NCI-H128 (cell line): ENCODE measurements around the gene TSPAN17.

Experiments
- DNase-seq: peaks from one replicate; lab custom pipeline; 2025; ENCODE audit not compliant: unreplicated experiment; lab: John Stamatoyannopoulos, UW

TSPAN17 gene

DNA sequence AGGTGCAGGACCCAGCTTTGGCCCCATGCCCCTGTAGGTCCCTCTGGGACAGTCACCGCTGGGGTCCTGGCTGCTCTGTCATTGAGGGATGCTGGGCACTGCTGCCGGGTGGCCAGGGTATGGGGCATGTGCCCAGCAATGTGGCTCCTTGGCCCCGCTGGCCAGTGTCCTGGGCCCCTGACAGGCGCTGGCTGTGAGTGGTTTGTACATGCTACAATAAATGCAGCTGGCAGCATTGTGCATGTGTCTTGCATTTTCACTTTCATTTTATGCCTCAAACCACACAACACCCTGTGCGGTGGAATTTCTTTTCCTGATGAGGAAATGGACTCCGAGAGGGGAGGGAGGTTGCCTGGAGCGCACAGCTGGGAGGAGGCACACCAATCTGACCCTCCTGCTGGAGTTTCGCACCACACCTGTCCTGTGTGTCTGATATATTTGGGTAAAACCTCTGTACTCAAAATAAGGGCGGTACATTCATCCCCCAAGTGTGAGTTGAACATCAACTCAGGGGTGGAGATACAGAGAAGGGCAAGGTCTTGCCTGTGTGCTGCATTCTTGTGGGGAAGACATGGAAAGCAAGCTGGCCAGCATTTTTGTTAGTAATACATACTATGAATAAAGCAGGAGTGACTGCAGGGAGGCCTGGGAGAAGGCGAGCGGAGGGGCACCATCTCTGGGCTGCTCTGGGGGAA, 11.7 kb downstream of the TSPAN17 start:
- DNase-seq = no peak

DNA sequence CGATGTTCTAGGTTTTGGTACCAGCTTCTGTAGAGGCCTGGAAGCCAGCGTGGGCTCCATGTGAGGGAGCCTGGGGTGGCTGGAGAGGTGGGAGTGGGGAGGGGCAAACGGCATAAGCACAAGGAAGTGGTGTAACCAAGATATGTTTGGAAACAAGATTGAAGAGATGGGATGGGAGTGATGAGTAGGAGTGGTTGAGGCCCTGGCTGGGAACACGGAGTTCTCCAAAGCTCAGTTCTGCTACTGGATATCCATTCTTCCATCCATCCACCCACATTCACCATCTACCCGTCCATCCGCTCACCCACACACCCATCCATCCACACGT, 12.2 kb downstream of the TSPAN17 start:
- DNase-seq = no peak

DNA sequence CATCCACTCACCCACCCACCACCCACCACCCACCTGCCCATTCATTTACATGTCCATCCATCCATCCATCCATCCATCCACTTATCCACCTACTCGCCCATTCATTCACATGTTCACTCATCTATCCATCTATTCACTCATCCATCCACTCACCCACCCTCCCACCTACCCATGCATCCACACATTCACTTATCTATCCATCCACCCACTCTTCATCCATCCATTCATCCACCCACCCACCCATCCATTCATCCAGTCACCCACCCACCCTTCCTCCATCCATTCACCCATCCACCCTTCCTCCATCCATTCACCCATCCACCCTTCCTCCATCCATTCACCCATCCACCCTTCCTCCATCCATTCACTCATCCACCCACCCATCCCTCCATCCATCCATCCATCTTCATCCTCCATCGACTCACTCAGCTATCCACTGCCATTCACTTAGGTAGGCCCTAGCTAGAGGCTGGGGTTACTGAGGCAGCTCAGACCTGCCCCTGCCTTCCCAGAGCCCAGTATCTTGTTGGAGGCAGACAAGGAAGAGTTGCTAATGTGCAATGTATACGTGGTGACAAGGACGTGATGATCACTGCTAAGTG, 12.7 kb downstream of the TSPAN17 start:
- no peak for DNase-seq

DNA sequence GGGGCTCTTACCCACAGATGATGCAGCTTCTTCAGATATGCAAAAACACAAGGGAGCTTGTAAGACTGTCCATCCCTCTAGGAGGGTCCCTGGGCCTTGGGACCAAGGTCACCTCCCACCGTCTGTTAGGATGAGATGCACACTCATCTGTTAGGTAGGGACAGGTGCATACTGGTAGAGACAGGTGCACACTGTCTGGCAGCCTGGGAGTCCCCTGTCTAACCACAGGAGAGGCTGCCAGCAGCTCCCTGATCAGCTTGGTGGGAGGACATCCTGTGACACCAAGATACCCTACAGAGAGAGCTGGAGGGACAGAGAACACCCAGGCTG, 13.2 kb downstream of the TSPAN17 start:
- no peak for DNase-seq

DNA sequence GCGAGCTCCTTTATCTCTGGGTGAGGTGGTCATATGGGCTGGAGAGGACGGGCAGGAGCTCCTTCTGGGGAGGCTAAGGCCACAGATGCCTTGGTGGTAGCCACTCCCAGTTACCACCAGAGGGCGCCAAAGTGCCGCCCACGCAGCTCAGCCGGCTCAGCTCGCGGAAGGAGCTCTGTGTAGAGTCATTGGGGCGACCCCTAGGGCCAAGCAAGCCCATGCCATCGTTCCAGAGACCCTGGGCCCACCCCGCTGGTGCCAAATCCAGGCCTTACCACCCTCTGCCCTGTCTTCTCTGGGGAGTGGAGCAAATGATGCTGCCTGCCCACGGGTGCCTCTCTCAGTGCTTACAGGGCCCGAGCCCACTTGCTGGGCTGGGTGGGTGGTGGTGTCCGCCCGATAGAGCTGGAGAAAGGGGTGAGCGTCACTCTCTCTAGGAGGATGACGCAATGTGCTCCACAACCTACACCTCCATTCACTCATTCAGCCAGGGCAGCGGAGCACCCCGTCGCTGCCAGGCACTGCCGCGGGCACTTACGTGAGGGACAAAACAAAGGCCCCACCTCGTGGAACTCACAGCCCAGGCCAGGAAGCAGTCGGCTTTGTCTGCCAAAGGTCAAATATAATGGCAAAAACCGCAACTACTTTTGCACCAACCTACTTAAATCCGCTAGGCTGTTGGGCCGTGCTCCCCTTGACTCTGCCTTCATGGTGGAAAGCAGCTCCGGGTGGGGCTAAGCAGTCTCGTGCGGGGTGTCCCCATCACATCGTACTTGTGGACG, 13.8 kb downstream of the TSPAN17 start:
- DNase-seq = peak; percentile 49

DNA sequence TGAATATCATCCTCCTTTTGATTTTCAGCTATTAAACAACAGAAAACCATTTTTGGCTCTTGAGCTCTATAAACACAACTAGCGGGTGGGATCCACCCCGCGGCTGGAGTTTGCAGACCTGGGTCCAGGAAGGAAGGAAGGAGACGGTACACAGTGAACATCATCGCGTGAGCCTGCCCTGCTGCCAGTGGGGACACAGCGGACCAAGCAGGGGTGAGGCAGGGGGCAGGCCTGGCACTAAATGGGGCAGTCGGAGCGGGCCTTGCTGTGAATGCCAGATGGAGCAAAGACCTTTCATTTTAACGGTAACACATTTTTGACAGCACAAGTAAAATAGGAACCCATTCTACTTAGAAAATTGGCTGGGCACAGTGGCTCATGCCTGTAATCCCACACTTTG, 14.4 kb downstream of the TSPAN17 start:
- DNase-seq = no peak

DNA sequence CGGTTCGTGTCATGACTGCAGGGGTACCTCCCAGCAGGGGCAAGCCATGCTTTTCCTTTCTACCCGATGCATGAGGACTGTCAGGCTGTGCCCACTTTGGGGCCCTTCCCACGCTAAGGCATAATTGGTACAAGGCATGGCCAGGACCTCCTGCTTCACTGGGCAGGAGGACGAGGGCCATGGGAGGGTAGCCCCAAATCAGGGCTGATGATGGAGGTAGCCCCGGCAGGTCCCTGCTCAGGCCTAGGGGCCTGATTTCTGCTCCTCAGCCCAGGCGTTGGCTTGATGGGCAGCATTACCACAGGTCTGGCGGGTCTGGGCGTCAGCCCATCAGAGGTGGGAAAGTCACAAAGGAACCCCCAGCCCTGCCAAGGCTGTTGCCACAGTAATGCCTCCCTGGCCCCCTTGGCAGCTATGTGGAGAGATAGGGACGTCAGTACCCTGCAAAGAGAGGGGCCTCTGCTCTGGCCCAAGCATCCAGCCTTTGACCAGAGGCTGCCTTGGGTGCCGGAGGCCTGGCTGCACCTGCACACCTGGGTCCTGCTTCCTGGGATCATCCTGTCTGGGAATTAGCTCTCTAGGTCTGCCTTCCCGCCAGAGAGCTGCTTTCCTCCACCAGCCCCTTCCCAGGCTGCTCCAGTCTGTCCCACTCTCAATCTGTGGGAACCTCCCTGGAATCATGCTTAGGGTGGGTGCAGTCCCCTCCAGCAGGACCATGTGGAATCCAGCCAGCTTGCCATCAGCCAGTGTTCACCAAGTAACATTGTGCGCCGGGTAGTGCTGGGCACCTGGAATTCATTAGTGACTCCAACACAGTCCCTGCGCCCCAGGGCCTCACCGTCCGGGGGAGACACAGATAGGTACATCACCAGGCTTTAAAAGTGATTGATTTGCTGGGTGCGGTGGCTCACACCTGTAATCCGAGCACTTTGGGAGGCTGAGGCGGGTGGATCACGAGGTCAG, 15.4 kb downstream of the TSPAN17 start:
- DNase-seq = no peak

DNA sequence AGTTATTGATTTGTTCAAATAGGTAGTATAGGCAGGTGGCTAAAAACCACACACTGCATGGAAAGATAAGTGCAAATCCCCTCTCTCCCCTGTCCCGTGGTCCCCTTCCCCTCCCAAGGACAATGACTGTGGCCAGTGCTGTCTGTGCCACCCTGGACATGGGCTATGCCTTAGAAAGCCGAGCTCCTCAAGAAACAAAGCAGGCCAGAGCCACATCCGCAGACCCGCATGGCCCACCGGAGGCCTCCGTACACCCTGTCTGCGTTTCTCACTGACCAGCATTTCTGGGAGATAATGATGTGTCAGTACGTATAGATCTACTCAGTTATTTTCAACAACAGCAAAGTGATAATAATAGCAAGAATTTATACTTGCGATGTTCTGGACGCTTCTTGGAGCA, 16.3 kb downstream of the TSPAN17 start:
- no peak for DNase-seq

DNA sequence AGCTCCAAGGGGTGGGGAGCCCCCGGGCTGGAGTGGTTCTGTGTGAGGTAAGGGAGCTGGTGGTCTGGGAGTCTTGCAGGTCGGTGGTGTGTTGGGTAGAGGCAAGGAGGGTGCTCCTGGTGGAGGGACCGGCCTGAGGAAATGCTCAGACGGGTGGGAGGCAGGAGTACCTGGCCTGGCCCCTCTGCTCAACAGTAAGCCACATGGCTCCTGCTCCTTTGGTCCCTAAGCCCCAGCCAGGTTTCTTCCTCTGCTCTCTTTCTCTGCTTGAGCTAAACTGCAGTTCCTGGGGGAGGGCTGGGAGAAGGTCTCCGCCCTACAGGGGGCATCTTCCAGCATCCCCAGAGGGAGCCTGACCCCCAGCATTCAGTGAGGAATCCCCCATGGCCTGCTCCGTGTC, 17.2 kb downstream of the TSPAN17 start:
- DNase-seq = no peak

DNA sequence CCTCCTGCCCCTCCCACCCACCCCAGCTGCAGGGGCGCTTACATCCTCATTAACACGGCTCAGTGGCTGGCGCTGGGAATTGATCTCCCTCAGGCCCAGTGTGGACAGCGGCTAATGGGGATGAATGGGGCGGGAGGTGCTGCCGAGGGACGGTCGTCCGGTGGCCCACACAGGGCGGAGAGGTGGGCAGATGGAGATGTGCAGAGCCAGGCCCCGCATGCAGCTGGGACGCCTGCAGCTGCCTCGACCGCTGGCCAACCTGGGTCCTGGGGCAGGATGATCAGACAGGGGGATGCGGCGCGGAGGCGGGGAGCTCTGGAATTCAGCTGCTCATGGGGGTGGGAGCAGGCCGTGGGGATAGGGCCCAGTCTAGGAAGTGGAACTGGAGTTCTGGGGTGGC, 17.6 kb downstream of the TSPAN17 start:
- no peak for DNase-seq

DNA sequence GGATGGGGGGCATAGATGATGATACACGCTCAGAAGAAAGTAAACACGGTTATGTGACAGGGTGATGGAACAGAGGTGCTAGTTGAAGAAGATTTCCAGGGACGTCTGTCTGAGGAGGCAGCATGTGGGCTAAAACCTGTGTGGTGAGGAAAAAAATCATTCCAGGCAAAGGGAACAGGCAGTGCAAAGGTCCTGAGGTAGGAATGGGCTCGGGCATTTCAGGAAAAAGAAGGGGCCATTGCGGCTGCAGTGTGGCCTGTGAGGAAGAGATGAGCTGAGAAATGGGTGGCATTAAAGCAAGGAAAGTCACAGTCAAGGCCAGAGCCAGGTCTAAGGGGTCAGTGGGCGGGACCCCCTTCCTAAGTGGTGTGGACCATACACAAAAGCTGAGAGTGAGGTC, 18.2 kb downstream of the TSPAN17 start:
- no peak for DNase-seq

DNA sequence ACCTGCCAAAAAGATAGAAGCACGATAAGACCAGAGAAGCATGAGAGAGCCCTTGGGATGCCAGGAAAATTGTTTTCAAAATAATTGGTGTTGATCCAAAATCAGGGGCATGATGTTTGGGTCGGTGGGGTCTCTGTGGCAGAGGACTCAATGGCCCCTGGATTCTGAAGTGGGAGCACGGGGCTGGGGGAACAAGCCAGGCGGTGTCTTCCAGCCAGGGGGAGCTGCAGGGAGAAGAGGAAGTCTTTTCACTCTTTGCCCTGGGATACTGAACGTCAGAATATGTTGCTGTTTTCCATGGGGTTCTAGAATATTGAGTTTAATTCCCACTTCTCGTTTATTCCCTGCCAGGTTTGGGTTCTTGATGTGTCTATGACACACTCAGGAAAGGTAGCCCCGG, 20.4 kb downstream of the TSPAN17 start:
- no peak for DNase-seq

DNA sequence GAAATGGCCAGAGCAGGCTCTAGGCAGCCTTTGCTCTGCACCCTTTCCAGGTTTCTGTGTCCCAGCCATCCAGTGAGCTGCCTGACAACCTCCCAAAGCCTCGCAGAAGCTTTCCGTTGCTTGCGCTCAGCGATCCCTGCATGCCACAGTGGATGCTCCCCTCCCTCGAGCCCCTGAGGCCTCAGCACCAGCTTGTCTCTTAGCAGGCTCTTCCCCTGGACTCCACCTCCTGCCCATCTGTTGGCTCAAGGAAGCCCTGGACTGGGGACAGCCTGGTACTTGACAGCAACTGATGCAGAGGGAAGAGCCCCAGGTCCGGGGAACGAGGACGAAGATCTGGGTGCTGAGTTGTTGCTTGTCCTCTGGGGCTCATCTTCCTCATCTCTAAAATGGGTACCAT, 23.2 kb downstream of the TSPAN17 start:
- DNase-seq = no peak

DNA sequence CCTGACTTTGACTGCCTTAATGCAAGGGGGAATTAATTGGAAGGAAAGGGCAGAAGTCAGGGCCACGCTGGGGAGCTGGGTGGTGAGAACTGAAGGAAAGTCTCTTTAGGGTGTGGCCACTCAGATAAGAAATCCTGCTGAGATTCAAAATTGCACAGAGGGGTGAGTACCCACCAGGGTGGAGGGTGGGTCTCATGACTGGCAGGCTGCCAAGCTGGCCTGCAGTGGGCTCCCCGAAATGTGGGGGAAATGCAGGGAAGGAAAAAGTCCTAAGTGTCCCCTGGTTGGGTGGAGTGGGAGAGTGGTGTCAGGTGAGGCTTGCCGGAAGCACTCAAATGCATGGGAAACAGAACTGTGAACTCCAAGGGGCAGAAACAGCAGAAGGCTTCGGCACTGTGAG, 24.1 kb downstream of the TSPAN17 start:
- DNase-seq = no peak

DNA sequence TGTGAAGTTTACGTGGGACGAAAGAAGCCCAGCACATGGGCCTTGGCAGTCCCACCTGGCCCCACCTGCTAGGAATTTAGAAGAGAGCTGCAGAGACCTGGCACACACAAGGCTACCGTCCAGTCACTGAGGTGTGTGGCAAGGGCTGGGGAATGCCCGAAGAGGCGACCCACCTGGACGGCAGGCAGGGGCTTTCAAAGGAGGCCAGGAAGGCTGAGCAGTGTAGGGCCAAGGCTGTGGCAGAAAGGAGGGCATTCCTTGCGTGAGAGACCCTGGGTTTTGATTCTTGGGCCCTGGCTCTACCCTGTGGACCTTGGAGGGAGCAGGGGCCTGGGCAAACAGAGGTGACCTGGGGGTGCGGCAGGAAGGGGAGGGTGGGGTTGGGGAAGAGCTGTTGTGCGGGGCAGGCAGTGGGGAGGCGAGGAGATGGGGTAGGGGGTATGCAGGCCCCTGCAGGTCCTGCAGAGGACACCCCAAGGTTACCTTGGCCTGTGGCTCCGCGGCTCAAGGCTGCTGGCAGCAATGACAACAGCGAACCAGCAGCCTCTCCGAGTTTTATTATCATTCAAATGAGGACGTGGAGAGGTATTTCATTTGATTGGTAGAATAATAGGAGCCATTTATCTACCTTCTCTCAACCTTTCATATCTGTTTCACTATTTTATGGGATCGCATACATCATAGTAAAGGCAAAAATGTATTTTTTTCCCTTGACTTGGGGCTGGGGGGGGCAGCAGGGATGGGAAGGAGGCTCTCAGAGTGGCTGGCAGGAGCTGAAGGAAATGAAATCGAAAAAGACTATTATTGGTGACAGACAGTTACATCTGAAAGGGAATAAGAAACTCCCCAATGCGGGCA, 24.8 kb downstream of the TSPAN17 start:
- DNase-seq = no peak

DNA sequence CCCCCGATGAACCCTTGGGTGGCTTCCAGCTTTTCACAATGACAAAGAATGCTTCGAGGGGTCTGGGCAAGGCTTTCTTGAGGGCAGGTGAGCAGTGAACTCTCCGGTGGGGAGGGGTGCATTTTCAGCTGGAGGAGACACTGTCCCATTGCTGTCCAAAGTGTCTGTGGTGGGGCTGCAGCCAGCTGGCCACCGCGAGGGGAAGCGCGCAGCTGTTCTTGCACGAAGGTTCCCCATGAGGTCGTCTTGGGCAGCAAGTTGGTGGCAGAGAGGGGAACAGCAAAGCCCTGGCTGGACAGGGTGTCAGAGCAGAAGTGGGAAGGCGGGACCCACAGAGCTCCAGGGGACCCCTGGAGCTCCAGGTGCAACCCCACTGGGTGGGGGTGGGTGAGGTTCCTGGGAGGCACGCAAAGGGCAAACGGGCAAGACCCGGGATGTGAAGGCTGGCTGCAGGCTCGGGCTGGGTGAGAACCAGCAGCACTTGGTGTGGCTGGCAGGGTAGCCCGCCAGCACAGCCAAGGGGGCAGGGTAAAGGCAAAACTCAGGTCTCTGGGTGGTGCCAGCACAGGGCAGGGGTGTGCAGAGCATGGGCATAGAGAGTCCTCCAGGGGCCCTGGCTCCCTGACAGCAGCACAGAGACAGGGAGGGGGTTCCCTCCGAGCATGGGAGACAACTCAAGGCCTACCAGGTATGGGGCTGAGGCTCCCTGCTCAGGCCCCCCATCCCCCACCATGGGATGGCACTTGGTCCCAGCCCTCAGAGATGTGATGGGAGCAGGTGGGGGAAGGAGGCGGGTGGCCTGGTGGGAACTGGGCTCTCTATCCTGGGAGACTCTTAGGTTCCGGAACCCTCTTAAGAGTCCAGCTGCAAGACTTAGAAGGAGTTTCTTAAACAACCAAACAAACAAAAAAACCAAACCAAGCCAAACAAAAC, 26.6 kb downstream of the TSPAN17 start:
- DNase-seq = no peak

DNA sequence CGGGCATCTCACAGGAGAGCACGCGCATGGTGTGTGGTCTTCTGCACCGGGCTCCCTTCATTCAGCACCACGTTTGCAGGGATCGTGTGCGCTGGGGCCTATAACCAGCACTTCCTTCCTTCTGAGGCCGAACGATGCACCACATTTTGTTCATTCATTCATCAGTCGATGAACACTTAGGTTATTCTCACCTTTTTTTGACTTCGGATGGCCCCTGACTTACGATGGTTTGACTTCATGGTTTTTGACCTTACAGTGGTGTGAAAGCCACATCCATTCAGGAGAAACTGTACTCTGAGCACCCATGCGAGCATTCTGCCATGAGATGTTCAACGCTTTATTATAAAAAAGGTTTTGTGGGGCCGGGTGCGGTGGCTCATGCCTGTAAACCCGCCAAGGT, 27.5 kb downstream of the TSPAN17 start:
- no peak for DNase-seq

DNA sequence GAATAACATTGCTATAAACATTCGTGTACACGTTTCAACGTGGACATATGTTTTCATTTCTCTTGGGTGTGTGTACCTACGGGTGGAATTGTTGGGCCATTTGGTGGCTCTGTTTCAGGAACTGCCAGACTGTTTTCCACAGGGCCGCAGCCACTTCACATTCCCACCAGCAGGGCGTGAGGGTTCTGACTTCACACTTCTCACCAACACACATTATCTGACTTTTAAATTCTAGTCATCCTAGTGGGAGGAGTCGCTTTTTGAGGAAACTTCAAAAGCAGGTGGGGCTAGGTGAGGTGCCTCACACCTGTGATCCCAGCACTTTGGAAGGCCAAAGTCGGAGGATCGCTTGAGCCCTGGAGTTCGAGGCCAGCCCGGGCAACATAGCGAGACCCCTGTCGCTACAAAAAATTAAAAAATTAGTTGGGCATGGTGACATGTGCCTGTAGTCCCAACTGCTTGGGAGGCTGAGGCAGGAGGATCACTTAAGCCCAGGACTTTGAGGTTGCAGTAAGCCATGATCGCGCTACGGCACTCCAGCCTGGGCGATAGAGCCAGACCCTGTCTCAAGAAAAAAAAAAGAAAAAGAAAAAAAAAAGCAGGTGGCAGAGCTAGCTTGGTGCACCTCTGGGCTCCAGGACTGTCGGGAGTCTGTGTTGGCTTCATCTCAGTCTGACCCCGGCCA, 28.5 kb downstream of the TSPAN17 start:
- no peak for DNase-seq

DNA sequence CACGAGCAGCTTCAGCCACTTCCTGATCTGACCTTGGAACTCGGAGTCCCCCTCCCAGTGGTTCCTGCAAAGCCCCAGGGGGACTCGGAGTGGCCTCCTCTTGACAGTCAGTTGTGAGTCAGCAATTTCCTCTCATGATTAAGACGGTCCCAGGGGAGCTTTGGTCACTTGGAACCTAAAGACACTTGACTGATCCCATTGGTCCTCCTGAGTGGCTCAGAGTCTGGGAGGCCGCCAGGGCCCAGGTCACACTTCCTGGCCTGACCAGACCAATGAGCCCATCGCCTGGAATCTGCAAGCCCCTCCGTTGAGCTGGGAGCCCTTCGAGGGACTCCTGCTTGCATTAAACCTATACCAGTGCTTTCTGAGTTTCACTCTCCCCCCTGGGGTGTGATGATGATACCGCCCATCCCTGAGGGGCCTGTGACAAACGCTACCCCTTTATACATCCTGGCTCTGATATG, 29.1 kb downstream of the TSPAN17 start:
- DNase-seq = no peak
